Natural killer cell (primary cell): ENCODE measurements around the gene CPEB4. TPM values are rescaled to one million over a fixed set of nuclear protein-coding genes. Genes with fewer than 3 reads are reported as not detected.

Experiments used
- ATAC-seq, 3 donors: fragments of 150-1000 bp in 2 of 3; fragments of 200-7000 bp in 1 of 3; cut with Tn5 transposase; 1 replicate in 1 of 3; 2 replicates in 2 of 3; pipeline ENCODE4 v1.10.0; 2021; ENCODE audit warnings: mild to moderate bottlenecking in 2 of 3, moderate library complexity in 2 of 3
- DNase-seq, 2 donors: peaks; one replicate each; pipeline versions ENCODE4 v3.0.0 to v3.0.0-alpha.2; 2013 to 2021; ENCODE audit warnings: mixed read lengths in 1 of 2
- H3K27ac ChIP-seq: one replicate; pipeline ENCODE4 v1.5.1; 2013; ENCODE audit warnings: mild to moderate bottlenecking, low read length
- H3K27me3 ChIP-seq: one replicate; pipeline ENCODE4 v1.6.1; 2013; ENCODE audit warnings: low read length; ENCODE audit not compliant: control insufficient read depth, insufficient read depth
- H3K36me3 ChIP-seq: one replicate; pipeline ENCODE4 v1.6.1; 2013; ENCODE audit warnings: low read length; ENCODE audit not compliant: control insufficient read depth, insufficient read depth
- H3K4me1 ChIP-seq: one replicate; pipeline ENCODE4 v1.6.1; 2013; ENCODE audit warnings: low read length; ENCODE audit not compliant: control insufficient read depth, insufficient read depth
- H3K4me3 ChIP-seq: one replicate; pipeline ENCODE4 v1.5.1; 2013; ENCODE audit warnings: low read length
- H3K9me3 ChIP-seq: one replicate; pipeline ENCODE4 v1.6.1; 2013; ENCODE audit warnings: low read length; ENCODE audit not compliant: control insufficient read depth, insufficient read depth
- H3K27ac Mint-ChIP-seq, 2 donors: one replicate each; pipeline ENCODE4 v1.8.0; 2022; ENCODE audit warnings: mild to moderate bottlenecking in 2 of 2, mixed read lengths in 2 of 2, moderate library complexity in 1 of 2
- H3K27me3 Mint-ChIP-seq, 2 donors: one replicate each; pipeline ENCODE4 v1.8.0; 2022; ENCODE audit warnings: low read depth in 2 of 2, mixed read lengths in 2 of 2
- H3K36me3 Mint-ChIP-seq: one replicate; pipeline ENCODE4 v1.8.0; 2022; ENCODE audit warnings: mixed read lengths
- H3K4me1 Mint-ChIP-seq, 2 donors: one replicate each; pipeline ENCODE4 v1.8.0; 2022; ENCODE audit warnings: mixed read lengths in 2 of 2
- H3K4me3 Mint-ChIP-seq: one replicate; pipeline ENCODE4 v1.8.0; 2022; ENCODE audit warnings: mild to moderate bottlenecking, moderate library complexity, mixed read lengths
- H3K9me3 Mint-ChIP-seq, 2 donors: one replicate each; pipeline ENCODE4 v1.8.0; 2022; ENCODE audit warnings: mixed read lengths in 2 of 2
- CTCF ChIP-seq: fragments of 200-600 bp; IDR thresholded peaks from one replicate; pipeline ENCODE4 v1.8.0; 2022; ENCODE audit warnings: antibody characterized with exemption
- WGBS: methylation state at CpG from one replicate; pipeline ENCODE4 v1.1.7; 2013; ENCODE audit warnings: missing lambda C conversion rate; ENCODE audit not compliant: insufficient coverage; 5-methylcytosine and 5-hydroxymethylcytosine counted together
- intact Hi-C: fragments of 100-400 bp; cut with micrococcal nuclease; formaldehyde crosslinking; loops from one replicate; pipeline ENCODE4 v1.14.2; 2022
- total RNA-seq, 4 donors: library from RNA; stranded (reverse); fragments of 120-200 nt in 1 of 4; gene quantifications; one replicate each; pipeline versions ENCODE4 v1.2.3 to v1.2.4, GENCODE V29; 2013 to 2022

Gene CPEB4
- total RNA-seq, 3 donors from 2014 or later (not counting 1 experiment from before 2014, with no cell fraction given), result 44.4 to 60.4 (median 55.1) TPM

DNA sequence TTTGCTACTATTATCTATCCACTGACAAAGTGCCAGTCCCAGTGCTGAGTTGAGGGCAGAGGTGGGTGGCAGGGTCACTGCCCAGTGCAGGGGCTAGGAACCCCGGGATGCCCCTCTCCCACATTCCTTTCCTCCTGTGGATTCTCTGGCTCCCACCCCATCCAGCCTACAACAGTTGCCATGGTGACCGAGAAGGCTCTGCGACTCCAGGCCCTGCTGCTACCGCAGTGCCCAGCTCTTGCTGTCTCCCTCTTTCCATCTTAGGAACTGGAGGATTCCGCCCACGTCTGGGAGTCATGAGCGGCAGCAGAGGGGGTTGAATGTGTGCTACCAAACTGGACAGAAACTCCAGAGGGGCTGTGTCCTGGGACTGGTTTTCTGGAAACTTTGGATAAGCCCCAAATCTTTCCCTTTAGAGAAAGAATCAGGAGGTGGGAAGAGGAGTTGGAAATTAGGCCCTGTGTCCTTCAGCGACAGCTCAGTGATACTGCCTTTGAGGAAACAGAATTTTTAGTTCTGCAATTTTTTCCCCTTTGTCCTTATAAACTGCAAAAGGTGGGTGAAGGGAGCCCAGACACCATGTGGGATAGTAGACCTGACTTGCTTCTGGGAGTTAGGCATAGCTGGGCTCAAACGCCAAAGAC is 80.1 kb downstream of the CPEB4 start:
- no peaks in the 10 kb centered on the region for H3K27me3 ChIP-seq
- ATAC-seq, result no peak
- no peak for DNase-seq
- no peaks in the 10 kb centered on the region for H3K36me3 ChIP-seq
- intact Hi-C loops, result no loop called here
- peaks cover 7% of the 10 kb centered on the region for H3K4me1 ChIP-seq
- no peaks in the 10 kb centered on the region for H3K9me3 Mint-ChIP-seq
- no peak overlapping the region for H3K4me3 Mint-ChIP-seq
- no peaks in the 10 kb centered on the region for H3K36me3 Mint-ChIP-seq
- H3K27me3 Mint-ChIP-seq, result peaks cover 14% of the 10 kb centered on the region in 2 donors
- no peak overlapping the region for H3K4me3 ChIP-seq
- H3K9me3 ChIP-seq, result no peaks in the 10 kb centered on the region
- H3K27ac ChIP-seq, result no peak overlapping the region
- H3K27ac Mint-ChIP-seq, result no peak overlapping the region
- H3K4me1 Mint-ChIP-seq, result peaks cover 4 to 14% of the 10 kb centered on the region in 2 donors
- no peak for TF ChIP-seq CTCF
- 83% methylated on average over 8 of the region's 9 CpGs for WGBS

DNA sequence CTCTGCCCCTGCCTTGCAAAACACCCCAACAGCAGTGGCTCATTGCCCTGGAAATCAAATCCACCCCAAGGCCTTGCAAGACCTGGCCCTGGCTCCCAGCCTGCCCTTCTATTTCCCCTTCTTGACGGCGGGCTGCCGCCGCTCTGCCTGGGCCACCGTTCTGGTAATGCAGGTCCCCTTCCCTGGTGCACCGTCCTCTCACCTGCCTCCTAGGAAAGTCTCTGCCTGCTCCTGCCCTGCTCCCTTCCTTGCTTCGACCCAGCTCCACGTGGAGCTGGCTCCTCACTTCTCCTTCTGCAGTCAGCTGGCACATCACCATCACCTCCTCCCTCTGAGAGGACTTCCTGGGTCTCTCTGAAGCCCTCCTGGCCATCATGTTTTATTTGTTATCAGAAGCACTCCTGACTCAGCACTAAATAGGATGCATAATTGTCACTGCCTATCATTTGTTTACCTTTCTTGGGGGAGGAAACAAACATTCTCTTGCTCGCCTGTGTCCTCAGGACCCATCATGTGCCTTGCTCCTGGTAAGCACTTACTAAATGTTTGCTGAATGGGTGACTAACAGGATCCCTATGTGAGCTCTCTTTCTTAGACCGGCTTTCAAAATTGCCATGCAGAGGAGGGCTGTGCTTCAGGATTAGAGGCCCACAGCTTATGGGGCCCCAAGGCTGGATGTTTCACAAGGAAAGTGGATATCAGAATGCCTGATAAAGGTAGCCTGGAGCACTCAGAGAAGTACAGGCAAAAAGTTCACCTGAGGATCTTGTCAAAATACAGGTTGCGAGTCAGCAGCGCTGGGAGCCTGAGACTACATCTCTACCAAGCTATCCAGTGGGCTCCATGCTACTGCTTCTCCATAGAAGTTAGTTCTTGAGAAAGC is 81.3 kb downstream of the CPEB4 start:
- intact Hi-C loops, result loop anchor here (2.0 kb wide), 1 partner anchor 71 kb away; no protein-coding TSS in a partner anchor
- WGBS, result 84% methylated on average over 12 of the region's 12 CpGs

GRCh38 chr5:173970878-173971650 is 82.9 kb downstream of the CPEB4 start:
- Mint-ChIP-seq H3K4me1 (peaks cover 8 to 13% of the 10 kb centered on the region in 2 donors), H3K9me3 (no peaks in the 10 kb centered on the region), H3K4me3 (no peak overlapping the region), H3K27me3 (peaks cover 20 to 22% of the 10 kb centered on the region in 2 donors), H3K27ac (no peak overlapping the region), H3K36me3 (no peaks in the 10 kb centered on the region)
- H3K27me3 ChIP-seq, result no peaks in the 10 kb centered on the region
- no peaks in the 10 kb centered on the region for H3K9me3 ChIP-seq
- H3K4me1 ChIP-seq, result peaks cover 12% of the 10 kb centered on the region
- intact Hi-C loops, result loop anchor here (2.0 kb wide), 1 partner anchor 72 kb away; no protein-coding TSS in a partner anchor
- H3K36me3 ChIP-seq, result no peaks in the 10 kb centered on the region
- no peak overlapping the region for H3K4me3 ChIP-seq
- DNase-seq (no peak), ATAC-seq (no peak)
- 86% methylated on average over 18 of the region's 18 CpGs for WGBS
- H3K27ac ChIP-seq, result no peak overlapping the region
- TF ChIP-seq CTCF, result no peak

More for the DNA sequence above, 81.3 kb downstream of the CPEB4 start:
- H3K4me3 Mint-ChIP-seq, result no peak overlapping the region
- Histone ChIP-seq H3K36me3 (no peaks in the 10 kb centered on the region), H3K9me3 (no peaks in the 10 kb centered on the region), H3K27ac (no peak overlapping the region), H3K4me1 (peaks cover 12% of the 10 kb centered on the region), H3K4me3 (no peak overlapping the region), H3K27me3 (no peaks in the 10 kb centered on the region)
- no peak for ATAC-seq
- no peaks in the 10 kb centered on the region for H3K9me3 Mint-ChIP-seq
- no peaks in the 10 kb centered on the region for H3K36me3 Mint-ChIP-seq
- DNase-seq, result no peak
- TF ChIP-seq CTCF, result no peak
- no peak overlapping the region for H3K27ac Mint-ChIP-seq
- peaks cover 19 to 20% of the 10 kb centered on the region in 2 donors for H3K27me3 Mint-ChIP-seq
- H3K4me1 Mint-ChIP-seq, result peaks cover 8 to 17% of the 10 kb centered on the region in 2 donors
